GM21576 (cell line): ENCODE data around the gene PPIA.
A peak's percentile ranks its signal among the peaks of the same experiment; 100 is the strongest.
"Not testable (repeated sequence)": the region's sequence is repeated elsewhere in the genome, so short reads cannot be mapped to it uniquely, and the experiment has no call there.

Experiments used
- ATAC-seq: cut with Tn5 transposase; IDR thresholded peaks from one replicate; pipeline ENCODE4 v1.9.1; 2021; ENCODE audit warnings: mild to moderate bottlenecking, moderate library complexity; ENCODE audit not compliant: unreplicated experiment

PPIA gene

GRCh38 chr7:44762726-44763522 lies 33.6 kb upstream of the PPIA start:
- ATAC-seq, result no peak

DNA sequence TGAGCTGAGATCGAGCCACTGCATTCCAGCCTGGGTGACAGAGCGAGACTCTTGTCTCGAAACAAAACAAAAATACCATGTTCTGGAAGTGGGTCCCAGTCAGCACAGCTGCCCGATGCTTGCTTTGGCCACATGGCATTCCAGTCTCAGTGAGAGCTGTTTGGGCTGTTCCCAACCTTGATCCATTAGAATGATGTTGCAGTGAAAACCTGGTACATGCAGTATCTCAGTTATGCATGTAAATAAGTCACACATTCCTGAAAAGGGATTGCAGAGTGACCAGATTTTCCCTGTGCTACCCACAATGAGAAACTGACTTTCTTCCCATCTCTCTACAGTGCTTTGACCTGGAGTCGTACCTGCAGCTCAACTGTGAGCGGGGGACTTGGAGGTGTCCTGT lies 32.4 kb upstream of the PPIA start:
- ATAC-seq, result no peak

- ATAC-seq, result no peak
Measured at GRCh38 chr7:44764665-44765578, 31.6 kb upstream of the PPIA start.

GRCh38 chr7:44765579-44766415 lies 30.7 kb upstream of the PPIA start:
- ATAC-seq, result no peak

DNA sequence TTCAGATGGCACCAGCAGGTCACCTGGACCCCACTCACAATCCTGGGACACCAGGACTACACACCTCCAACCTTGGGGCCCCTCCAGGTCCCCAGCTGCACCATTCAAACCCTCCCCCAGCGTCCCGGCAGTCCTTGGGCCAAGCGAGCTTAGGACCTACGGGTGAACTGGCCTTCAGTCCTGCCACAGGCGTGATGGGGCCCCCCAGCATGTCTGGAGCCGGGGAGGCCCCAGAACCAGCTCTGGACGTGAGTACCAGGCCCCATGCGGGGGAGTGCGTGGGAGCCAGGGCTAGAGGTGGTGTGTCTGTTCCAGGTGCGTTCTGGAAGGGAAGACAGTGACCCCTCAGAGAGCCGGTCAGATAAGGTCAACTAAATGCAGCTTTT lies 30.1 kb upstream of the PPIA start:
- no peak for ATAC-seq

- no peak for ATAC-seq
Measured at GRCh38 chr7:44767134-44767911, 29.2 kb upstream of the PPIA start.

DNA sequence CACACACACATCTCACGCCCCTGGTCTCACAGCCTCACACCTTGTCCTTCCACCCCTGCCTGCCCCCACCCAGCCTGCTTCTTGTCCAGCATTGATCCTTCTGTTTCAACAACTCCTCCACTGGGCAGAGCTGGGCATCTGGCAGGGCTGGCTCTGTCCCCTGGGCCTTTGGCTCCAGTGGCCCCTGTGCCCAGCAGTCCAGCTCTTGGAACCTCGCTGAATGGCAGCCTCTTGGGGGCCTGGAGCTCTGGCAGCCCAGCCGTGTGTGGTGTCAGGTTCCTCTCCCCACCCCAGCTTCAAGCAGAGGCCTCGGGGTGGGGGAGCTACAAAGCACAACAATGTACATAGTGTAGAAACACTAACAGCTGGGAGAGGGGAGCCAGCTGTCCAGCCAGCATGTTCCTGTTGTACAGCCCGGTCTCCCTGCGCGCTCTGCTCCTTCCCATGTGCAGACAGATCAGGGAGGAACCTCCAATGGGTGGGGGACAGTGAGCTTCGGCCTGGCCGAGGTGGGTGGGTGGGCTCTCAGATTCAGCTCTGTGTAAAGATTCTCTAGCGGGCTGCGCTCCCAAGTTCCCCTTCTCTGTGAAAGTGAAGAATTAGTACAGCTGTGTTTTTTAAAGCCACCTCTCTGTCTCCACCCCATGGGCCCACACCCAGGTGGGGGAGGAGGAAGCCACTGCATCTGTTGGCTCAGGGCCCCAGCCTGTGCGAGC lies 28.4 kb upstream of the PPIA start:
- peak; percentile 69 for ATAC-seq

- ATAC-seq, result no peak
Measured at GRCh38 chr7:44768628-44769371, 27.7 kb upstream of the PPIA start.

DNA sequence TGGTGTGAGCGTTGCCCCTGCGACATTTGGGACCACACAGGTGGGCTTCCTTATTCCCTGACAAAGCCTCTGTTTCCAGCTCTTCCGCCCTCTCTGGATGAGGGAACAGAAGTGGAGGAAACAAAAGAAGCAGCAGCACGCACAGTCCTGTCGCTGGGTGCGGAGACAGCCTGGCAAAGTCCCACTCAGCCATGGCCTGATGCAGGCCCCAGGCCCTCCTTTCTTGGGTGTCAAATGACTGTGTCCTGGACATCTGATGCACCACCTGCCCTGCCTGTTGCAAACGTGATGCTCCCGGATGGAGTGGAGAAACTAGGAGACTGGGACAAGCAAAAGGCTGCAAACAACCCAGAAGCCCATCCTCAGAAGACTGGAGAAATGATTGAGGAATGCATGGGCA lies 27.1 kb upstream of the PPIA start:
- no peak for ATAC-seq

GRCh38 chr7:44769776-44770294 lies 26.6 kb upstream of the PPIA start:
- ATAC-seq, result peak; percentile 61

GRCh38 chr7:44771358-44771757 lies 25.1 kb upstream of the PPIA start:
- no peak for ATAC-seq

- ATAC-seq, result no peak
Measured at GRCh38 chr7:44772440-44772839, 24.0 kb upstream of the PPIA start.

GRCh38 chr7:44772867-44773266 lies 23.6 kb upstream of the PPIA start:
- no peak for ATAC-seq

GRCh38 chr7:44774486-44774885 lies 22.0 kb upstream of the PPIA start:
- ATAC-seq, result not testable (repeated sequence)

DNA sequence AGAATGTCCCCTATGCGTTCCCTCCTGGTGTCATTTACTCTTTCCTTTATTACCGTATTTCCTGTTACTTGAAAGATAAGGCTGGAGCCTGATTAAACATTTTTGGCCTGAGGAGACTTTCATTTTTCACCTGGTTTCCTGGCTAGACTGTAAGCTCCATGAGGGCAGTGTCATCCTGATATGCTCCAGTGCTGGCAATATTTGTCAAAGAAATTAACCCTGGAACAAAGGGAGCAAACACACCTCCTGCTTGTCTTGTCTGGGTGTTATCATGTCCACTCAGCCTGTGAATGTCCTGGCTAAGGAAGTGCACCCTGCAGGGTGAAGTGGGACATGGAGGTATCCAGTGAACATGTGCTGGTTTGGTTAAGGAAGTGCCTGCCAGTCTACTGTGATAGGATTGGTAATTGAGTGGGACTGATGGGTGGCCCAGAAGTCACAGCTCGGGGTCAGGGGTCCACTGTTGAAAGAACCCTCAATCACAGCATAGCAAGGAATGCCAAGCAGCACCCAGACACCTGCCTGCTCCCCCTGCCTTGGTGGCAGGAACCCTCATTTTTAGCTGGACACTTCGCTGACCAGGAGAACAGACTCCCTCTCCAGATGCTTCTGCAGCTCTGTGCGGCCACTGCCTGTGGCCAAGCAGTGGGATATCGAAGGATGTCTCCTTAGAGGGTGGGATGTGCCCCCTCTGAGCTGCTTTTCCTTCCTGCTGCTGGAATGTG lies 20.9 kb upstream of the PPIA start:
- no peak for ATAC-seq

GRCh38 chr7:44776211-44776610 lies 20.3 kb upstream of the PPIA start:
- ATAC-seq, result no peak

DNA sequence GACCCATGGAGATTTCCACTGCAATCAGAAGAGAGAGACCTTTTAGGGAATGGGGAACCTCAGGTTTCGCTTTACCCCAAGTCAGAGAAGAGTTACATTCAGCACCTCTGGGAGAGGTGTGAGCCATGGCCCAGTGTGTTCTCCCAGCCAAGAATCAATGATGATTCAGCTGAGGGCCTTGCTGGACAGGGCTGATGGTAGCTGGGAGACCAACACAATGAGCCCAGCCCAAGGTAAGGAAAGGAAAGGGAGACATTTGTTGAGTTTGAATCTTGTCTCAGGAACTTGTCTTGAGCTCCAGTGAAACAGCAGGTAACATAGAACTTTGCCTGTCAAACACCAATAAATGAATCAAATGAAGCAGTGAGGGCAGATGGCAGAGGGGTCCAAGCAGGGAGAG lies 14.0 kb upstream of the PPIA start:
- no peak for ATAC-seq

DNA sequence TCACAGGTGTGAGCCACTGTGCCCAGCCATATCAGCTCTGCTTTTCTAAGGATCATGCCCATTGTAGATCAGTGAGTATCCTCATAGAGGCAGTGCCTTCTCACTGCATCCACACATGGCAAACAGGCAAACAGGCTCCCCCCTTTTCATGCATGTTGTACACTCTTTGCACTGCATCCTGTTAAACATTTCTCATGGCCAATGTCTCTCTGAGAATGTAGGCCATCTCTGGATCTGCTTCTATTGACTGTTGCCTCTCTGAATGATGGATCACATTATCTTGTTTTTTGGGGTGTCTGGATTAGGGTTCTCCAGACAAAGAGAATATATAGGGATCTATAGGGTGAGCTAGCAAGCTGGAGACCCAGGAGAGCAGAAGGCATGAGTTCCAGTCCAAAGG lies 13.1 kb upstream of the PPIA start:
- ATAC-seq, result no peak
